ENCODE data around the gene APEH.

GRCh38 chr3:49641921-49642707 lies 32.0 kb upstream of the APEH start:
- no peak for TF ChIP-seq POLR2AphosphoS5 (IDR thresholded peaks at IDR 0.05; ENCODE audit: low read depth)
- TF ChIP-seq, protein P1, sequence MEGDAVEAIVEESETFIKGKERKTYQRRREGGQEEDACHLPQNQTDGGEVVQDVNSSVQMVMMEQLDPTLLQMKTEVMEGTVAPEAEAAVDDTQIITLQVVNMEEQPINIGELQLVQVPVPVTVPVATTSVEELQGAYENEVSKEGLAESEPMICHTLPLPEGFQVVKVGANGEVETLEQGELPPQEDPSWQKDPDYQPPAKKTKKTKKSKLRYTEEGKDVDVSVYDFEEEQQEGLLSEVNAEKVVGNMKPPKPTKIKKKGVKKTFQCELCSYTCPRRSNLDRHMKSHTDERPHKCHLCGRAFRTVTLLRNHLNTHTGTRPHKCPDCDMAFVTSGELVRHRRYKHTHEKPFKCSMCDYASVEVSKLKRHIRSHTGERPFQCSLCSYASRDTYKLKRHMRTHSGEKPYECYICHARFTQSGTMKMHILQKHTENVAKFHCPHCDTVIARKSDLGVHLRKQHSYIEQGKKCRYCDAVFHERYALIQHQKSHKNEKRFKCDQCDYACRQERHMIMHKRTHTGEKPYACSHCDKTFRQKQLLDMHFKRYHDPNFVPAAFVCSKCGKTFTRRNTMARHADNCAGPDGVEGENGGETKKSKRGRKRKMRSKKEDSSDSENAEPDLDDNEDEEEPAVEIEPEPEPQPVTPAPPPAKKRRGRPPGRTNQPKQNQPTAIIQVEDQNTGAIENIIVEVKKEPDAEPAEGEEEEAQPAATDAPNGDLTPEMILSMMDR (conservative IDR thresholded peaks at IDR 0.05; ENCODE audit: low read depth in 2 of 2), result no peak
- no peak for TF ChIP-seq REST (IDR thresholded peaks at IDR 0.05; ENCODE audit: unreplicated experiment)
- TF ChIP-seq EZH2 (IDR thresholded peaks at IDR 0.05; ENCODE audit: low read depth, unreplicated experiment), result no peak
- no peak for TF ChIP-seq EZH2phosphoT487 (IDR thresholded peaks at IDR 0.05; ENCODE audit: unreplicated experiment)

Data from GM23338 (cell line).